GM12875 (cell line): ENCODE results near the gene MYT1.

Experiments used
- H3K4me3 ChIP-seq: one replicate; pipeline ENCODE4 v1.5.1; 2011; ENCODE audit warnings: low read depth, low read length, control low read depth
- CTCF ChIP-seq: IDR thresholded peaks from 2 replicates; pipeline ENCODE4 v1.5.1; 2011; ENCODE audit warnings: low read depth, mild to moderate bottlenecking, control low read depth, inconsistent platforms, low read length, moderate library complexity, borderline replicate concordance; ENCODE audit not compliant: insufficient read depth

MYT1 gene

GRCh38 chr20:64136004-64136710 lies 28.1 kb upstream of the MYT1 start:
- no peak for TF ChIP-seq CTCF
- H3K4me3 ChIP-seq, result no peak overlapping the region

GRCh38 chr20:64137598-64138031 lies 26.6 kb upstream of the MYT1 start:
- TF ChIP-seq CTCF, result no peak

GRCh38 chr20:64138276-64138815 lies 25.9 kb upstream of the MYT1 start:
- no peak for TF ChIP-seq CTCF
- no peak overlapping the region for H3K4me3 ChIP-seq

More at GRCh38 chr20:64137598-64138031, 26.6 kb upstream of the MYT1 start:
- no peak overlapping the region for H3K4me3 ChIP-seq

GRCh38 chr20:64139199-64140060 lies 24.8 kb upstream of the MYT1 start:
- no peak for TF ChIP-seq CTCF
- no peak overlapping the region for H3K4me3 ChIP-seq

GRCh38 chr20:64140061-64140931 lies 24.0 kb upstream of the MYT1 start:
- H3K4me3 ChIP-seq, result no peak overlapping the region
- no peak for TF ChIP-seq CTCF

- no peak overlapping the region for H3K4me3 ChIP-seq
- no peak for TF ChIP-seq CTCF
These were observed 23.3 kb upstream of the MYT1 start for GRCh38 chr20:64140956-64141355.
